ENCODE results near the gene AQP11.

GRCh38 chr11:77644887-77645286 lies 55.1 kb downstream of the AQP11 start:
- no peak for TF ChIP-seq CTCF (conservative IDR thresholded peaks at IDR 0.05)
- TF ChIP-seq EZH2 (IDR thresholded peaks at IDR 0.05; ENCODE audit: low read depth): no peak
